ENCODE results near the gene CLNK.
"Not testable (repeated sequence)": the region's sequence is repeated elsewhere in the genome, so short reads cannot be mapped to it uniquely, and the experiment has no call there.

Gene CLNK

GRCh38 chr4:10620935-10621488, 63.6 kb downstream of the CLNK start:
- Histone ChIP-seq H3K27ac (ENCODE audit: low read depth, low read length) (no peak overlapping the region), H3K4me3 (ENCODE audit: low read depth in 1 of 2, low read length in 2 of 2) (no peak overlapping the region), H3K36me3 (ENCODE audit: control insufficient read depth in 1 of 2, insufficient read depth in 2 of 2, low read length in 2 of 2) (no peaks in the 10 kb centered on the region), H3K27me3 (ENCODE audit: control insufficient read depth in 1 of 2, insufficient read depth in 2 of 2, low read length in 2 of 2) (no peaks in the 10 kb centered on the region), H3K9ac (ENCODE audit: low read depth in 1 of 2, low read length in 2 of 2) (no peak overlapping the region), H3K4me1 (ENCODE audit: control insufficient read depth in 1 of 2, insufficient read depth in 2 of 2, low read length in 2 of 2) (no peaks in the 10 kb centered on the region), H3K9me3 (ENCODE audit: control insufficient read depth in 1 of 2, low read length in 2 of 2) (no peaks in the 10 kb centered on the region)

GRCh38 chr4:10619855-10620254, 64.7 kb downstream of the CLNK start:
- H3K4me1 ChIP-seq (ENCODE audit: control insufficient read depth in 1 of 2, insufficient read depth in 2 of 2, low read length in 2 of 2), result no peaks in the 10 kb centered on the region
- H3K4me3 ChIP-seq (ENCODE audit: low read depth in 1 of 2, low read length in 2 of 2), result no peak overlapping the region
- no peaks in the 10 kb centered on the region for H3K36me3 ChIP-seq (ENCODE audit: control insufficient read depth in 1 of 2, insufficient read depth in 2 of 2, low read length in 2 of 2)
- no peaks in the 10 kb centered on the region for H3K27me3 ChIP-seq (ENCODE audit: control insufficient read depth in 1 of 2, insufficient read depth in 2 of 2, low read length in 2 of 2)
- no peaks in the 10 kb centered on the region for H3K9me3 ChIP-seq (ENCODE audit: control insufficient read depth in 1 of 2, low read length in 2 of 2)
- no peak overlapping the region for H3K9ac ChIP-seq (ENCODE audit: low read depth in 1 of 2, low read length in 2 of 2)
- H3K27ac ChIP-seq (ENCODE audit: low read depth, low read length), result no peak overlapping the region

- Histone ChIP-seq H3K27me3 (ENCODE audit: control insufficient read depth in 1 of 2, insufficient read depth in 2 of 2, low read length in 2 of 2) (no peaks in the 10 kb centered on the region), H3K4me3 (ENCODE audit: low read depth in 1 of 2, low read length in 2 of 2) (no peak overlapping the region), H3K9ac (ENCODE audit: low read depth in 1 of 2, low read length in 2 of 2) (no peak overlapping the region), H3K4me1 (ENCODE audit: control insufficient read depth in 1 of 2, insufficient read depth in 2 of 2, low read length in 2 of 2) (no peaks in the 10 kb centered on the region), H3K36me3 (ENCODE audit: control insufficient read depth in 1 of 2, insufficient read depth in 2 of 2, low read length in 2 of 2) (no peaks in the 10 kb centered on the region), H3K27ac (ENCODE audit: low read depth, low read length) (no peak overlapping the region), H3K9me3 (ENCODE audit: control insufficient read depth in 1 of 2, low read length in 2 of 2) (no peaks in the 10 kb centered on the region)
Measured at GRCh38 chr4:10619220-10619619, 65.3 kb downstream of the CLNK start.

- H3K9me3 ChIP-seq (ENCODE audit: control insufficient read depth in 1 of 2, low read length in 2 of 2), result not testable (repeated sequence)
Measured at GRCh38 chr4:10614926-10615325, 69.6 kb downstream of the CLNK start.

GRCh38 chr4:10613926-10614478, 70.6 kb downstream of the CLNK start:
- Histone ChIP-seq H3K36me3 (ENCODE audit: control insufficient read depth in 1 of 2, insufficient read depth in 2 of 2, low read length in 2 of 2) (no peaks in the 10 kb centered on the region), H3K9ac (ENCODE audit: low read depth in 1 of 2, low read length in 2 of 2) (no peak overlapping the region), H3K27ac (ENCODE audit: low read depth, low read length) (no peak overlapping the region), H3K27me3 (ENCODE audit: control insufficient read depth in 1 of 2, insufficient read depth in 2 of 2, low read length in 2 of 2) (no peaks in the 10 kb centered on the region), H3K4me3 (ENCODE audit: low read depth in 1 of 2, low read length in 2 of 2) (no peak overlapping the region), H3K9me3 (ENCODE audit: control insufficient read depth in 1 of 2, low read length in 2 of 2) (no peaks in the 10 kb centered on the region), H3K4me1 (ENCODE audit: control insufficient read depth in 1 of 2, insufficient read depth in 2 of 2, low read length in 2 of 2) (no peaks in the 10 kb centered on the region)

More at GRCh38 chr4:10614926-10615325, 69.6 kb downstream of the CLNK start:
- H3K36me3 ChIP-seq (ENCODE audit: control insufficient read depth in 1 of 2, insufficient read depth in 2 of 2, low read length in 2 of 2); H3K9ac ChIP-seq (ENCODE audit: low read depth in 1 of 2, low read length in 2 of 2); H3K27ac ChIP-seq (ENCODE audit: low read depth, low read length); H3K27me3 ChIP-seq (ENCODE audit: control insufficient read depth in 1 of 2, insufficient read depth in 2 of 2, low read length in 2 of 2); H3K4me3 ChIP-seq (ENCODE audit: low read depth in 1 of 2, low read length in 2 of 2); H3K4me1 ChIP-seq (ENCODE audit: control insufficient read depth in 1 of 2, insufficient read depth in 2 of 2, low read length in 2 of 2): not testable (repeated sequence)

GRCh38 chr4:10612476-10612875, 72.1 kb downstream of the CLNK start:
- Histone ChIP-seq H3K27ac (ENCODE audit: low read depth, low read length) (no peak overlapping the region), H3K36me3 (ENCODE audit: control insufficient read depth in 1 of 2, insufficient read depth in 2 of 2, low read length in 2 of 2) (no peaks in the 10 kb centered on the region), H3K4me1 (ENCODE audit: control insufficient read depth in 1 of 2, insufficient read depth in 2 of 2, low read length in 2 of 2) (no peaks in the 10 kb centered on the region), H3K4me3 (ENCODE audit: low read depth in 1 of 2, low read length in 2 of 2) (no peak overlapping the region), H3K27me3 (ENCODE audit: control insufficient read depth in 1 of 2, insufficient read depth in 2 of 2, low read length in 2 of 2) (no peaks in the 10 kb centered on the region), H3K9ac (ENCODE audit: low read depth in 1 of 2, low read length in 2 of 2) (no peak overlapping the region), H3K9me3 (ENCODE audit: control insufficient read depth in 1 of 2, low read length in 2 of 2) (no peaks in the 10 kb centered on the region)

- H3K27me3 ChIP-seq (ENCODE audit: control insufficient read depth in 1 of 2, insufficient read depth in 2 of 2, low read length in 2 of 2), result no peaks in the 10 kb centered on the region
- no peak overlapping the region for H3K9ac ChIP-seq (ENCODE audit: low read depth in 1 of 2, low read length in 2 of 2)
- H3K4me3 ChIP-seq (ENCODE audit: low read depth in 1 of 2, low read length in 2 of 2), result no peak overlapping the region
- no peaks in the 10 kb centered on the region for H3K9me3 ChIP-seq (ENCODE audit: control insufficient read depth in 1 of 2, low read length in 2 of 2)
- no peak overlapping the region for H3K27ac ChIP-seq (ENCODE audit: low read depth, low read length)
- no peaks in the 10 kb centered on the region for H3K4me1 ChIP-seq (ENCODE audit: control insufficient read depth in 1 of 2, insufficient read depth in 2 of 2, low read length in 2 of 2)
- no peaks in the 10 kb centered on the region for H3K36me3 ChIP-seq (ENCODE audit: control insufficient read depth in 1 of 2, insufficient read depth in 2 of 2, low read length in 2 of 2)
Measured at GRCh38 chr4:10611673-10612072, 72.9 kb downstream of the CLNK start.

- Histone ChIP-seq H3K9me3 (ENCODE audit: control insufficient read depth in 1 of 2, low read length in 2 of 2) (no peaks in the 10 kb centered on the region), H3K36me3 (ENCODE audit: control insufficient read depth in 1 of 2, insufficient read depth in 2 of 2, low read length in 2 of 2) (no peaks in the 10 kb centered on the region), H3K4me3 (ENCODE audit: low read depth in 1 of 2, low read length in 2 of 2) (no peak overlapping the region), H3K27me3 (ENCODE audit: control insufficient read depth in 1 of 2, insufficient read depth in 2 of 2, low read length in 2 of 2) (no peaks in the 10 kb centered on the region), H3K9ac (ENCODE audit: low read depth in 1 of 2, low read length in 2 of 2) (no peak overlapping the region), H3K4me1 (ENCODE audit: control insufficient read depth in 1 of 2, insufficient read depth in 2 of 2, low read length in 2 of 2) (no peaks in the 10 kb centered on the region), H3K27ac (ENCODE audit: low read depth, low read length) (no peak overlapping the region)
Measured at GRCh38 chr4:10608501-10609219, 75.9 kb downstream of the CLNK start.

GRCh38 chr4:10607206-10607605, 77.4 kb downstream of the CLNK start:
- H3K9ac ChIP-seq (ENCODE audit: low read depth in 1 of 2, low read length in 2 of 2), result no peak overlapping the region
- no peaks in the 10 kb centered on the region for H3K27me3 ChIP-seq (ENCODE audit: control insufficient read depth in 1 of 2, insufficient read depth in 2 of 2, low read length in 2 of 2)
- no peaks in the 10 kb centered on the region for H3K4me1 ChIP-seq (ENCODE audit: control insufficient read depth in 1 of 2, insufficient read depth in 2 of 2, low read length in 2 of 2)
- no peak overlapping the region for H3K27ac ChIP-seq (ENCODE audit: low read depth, low read length)
- no peaks in the 10 kb centered on the region for H3K36me3 ChIP-seq (ENCODE audit: control insufficient read depth in 1 of 2, insufficient read depth in 2 of 2, low read length in 2 of 2)
- H3K9me3 ChIP-seq (ENCODE audit: control insufficient read depth in 1 of 2, low read length in 2 of 2), result no peaks in the 10 kb centered on the region
- no peak overlapping the region for H3K4me3 ChIP-seq (ENCODE audit: low read depth in 1 of 2, low read length in 2 of 2)

- Histone ChIP-seq H3K27ac (ENCODE audit: low read depth, low read length) (no peak overlapping the region), H3K36me3 (ENCODE audit: control insufficient read depth in 1 of 2, insufficient read depth in 2 of 2, low read length in 2 of 2) (no peaks in the 10 kb centered on the region), H3K4me3 (ENCODE audit: low read depth in 1 of 2, low read length in 2 of 2) (no peak overlapping the region), H3K9me3 (ENCODE audit: control insufficient read depth in 1 of 2, low read length in 2 of 2) (no peaks in the 10 kb centered on the region), H3K9ac (ENCODE audit: low read depth in 1 of 2, low read length in 2 of 2) (no peak overlapping the region), H3K27me3 (ENCODE audit: control insufficient read depth in 1 of 2, insufficient read depth in 2 of 2, low read length in 2 of 2) (no peaks in the 10 kb centered on the region), H3K4me1 (ENCODE audit: control insufficient read depth in 1 of 2, insufficient read depth in 2 of 2, low read length in 2 of 2) (no peaks in the 10 kb centered on the region)
Measured at GRCh38 chr4:10606483-10607155, 77.9 kb downstream of the CLNK start.

Measured in duodenal mucosa (tissue), 2 donors.